ENCODE measurements around the gene RBMS3.

DNA sequence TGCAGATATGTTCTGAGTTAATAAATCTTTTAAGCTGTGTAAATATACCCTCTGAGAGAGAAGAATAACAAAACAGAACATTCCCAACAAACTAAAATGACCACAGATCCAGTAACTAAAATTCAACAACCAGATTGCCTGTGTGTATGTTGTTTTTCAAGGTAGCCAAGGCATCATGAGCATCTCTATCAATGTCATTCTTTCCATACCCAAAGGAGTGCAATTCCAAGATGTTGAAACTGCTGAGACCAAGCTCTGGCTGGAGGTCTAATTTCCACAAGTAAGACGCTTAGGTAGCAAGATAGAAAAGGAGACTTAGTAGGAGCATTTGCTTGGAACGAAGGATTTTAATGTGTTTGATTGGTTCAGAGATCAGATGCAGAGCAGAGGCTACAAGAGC, 276.3 kb downstream of the RBMS3 start:
- no peak for TF ChIP-seq CTCF (conservative IDR thresholded peaks at IDR 0.05 in 1 of 2, IDR thresholded peaks at IDR 0.05 in 1 of 2; ENCODE audit: low read depth in 1 of 2, low read length in 2 of 2)
- TF ChIP-seq EZH2 (IDR thresholded peaks at IDR 0.05; ENCODE audit: low read length, missing control alignments) = no peak
